IMR-90 (cell line): ENCODE data around the gene TAS2R14. TPM values are rescaled to one million over a fixed set of nuclear protein-coding genes. Genes with fewer than 3 reads are reported as not detected.

Experiments
- ATAC-seq: fragments of 200-7000 bp; cut with Tn5 transposase; 2 replicates; pipeline ENCODE4 v1.9.1; 2020; ENCODE audit warnings: low read depth, mild to moderate bottlenecking, moderate library complexity
- BruUV-seq: library from RNA; stranded (reverse); fragments of 400-500 nt; replicated peaks from 2 replicates; lab custom pipeline; 2021; lab: Mats Ljungman, UMichigan
- CTCF ChIA-PET: fragments of 300-600 bp; formaldehyde crosslinking; extraction: SDS; loops from one replicate; lab custom pipeline; 2021; ENCODE audit warnings: antibody characterized with exemption; lab: Yijun Ruan, JAX
- POLR2A ChIA-PET: fragments of 300-600 bp; sonication (Branson Sonifier 250); formaldehyde crosslinking; loops from one replicate; lab custom pipeline; 2022; ENCODE audit warnings: antibody characterized with exemption; ENCODE audit not compliant: unreplicated experiment; lab: Charles Lee
- DNase-seq: peaks from one replicate; pipeline ENCODE4 v3.0.0; 2013
- H2AFZ ChIP-seq: replicated peaks from 2 replicates; pipeline ENCODE3; 2013; ENCODE audit warnings: low read length, mild to moderate bottlenecking; ENCODE audit not compliant: poor library complexity
- H2AK5ac ChIP-seq: 2 replicates; pipeline ENCODE4 v1.6.1; 2013; ENCODE audit warnings: low read depth, low read length, inconsistent platforms
- H2AK9ac ChIP-seq: replicated peaks from 2 replicates; pipeline ENCODE3; 2013; ENCODE audit warnings: mild to moderate bottlenecking, low read depth, low read length, moderate library complexity; ENCODE audit not compliant: poor library complexity
- H2BK120ac ChIP-seq: 2 replicates; pipeline ENCODE4 v1.6.1; 2013; ENCODE audit warnings: low read depth, low read length, inconsistent platforms
- H2BK15ac ChIP-seq: 3 replicates; pipeline ENCODE4 v1.6.1; 2013; ENCODE audit warnings: low read depth, low read length, inconsistent platforms
- H2BK20ac ChIP-seq: 2 replicates; pipeline ENCODE4 v1.6.1; 2013; ENCODE audit warnings: low read depth, mild to moderate bottlenecking, inconsistent platforms, low read length, moderate library complexity
- H2BK5ac ChIP-seq: 2 replicates; pipeline ENCODE4 v1.6.1; 2013; ENCODE audit warnings: mild to moderate bottlenecking, low read depth, low read length, inconsistent platforms; ENCODE audit not compliant: poor library complexity, severe bottlenecking
- H3K14ac ChIP-seq: replicated peaks from 2 replicates; pipeline ENCODE4 v1.6.1; 2013; ENCODE audit warnings: low read depth, low read length, inconsistent platforms
- H3K18ac ChIP-seq: 2 replicates; pipeline ENCODE4 v1.6.1; 2013; ENCODE audit warnings: low read depth, low read length, control low read depth
- H3K23ac ChIP-seq: 2 replicates; pipeline ENCODE4 v1.6.1; 2013; ENCODE audit warnings: low read depth, low read length, inconsistent platforms
- H3K27ac ChIP-seq: 2 replicates; pipeline ENCODE4 v1.5.1; 2013; ENCODE audit warnings: mild to moderate bottlenecking, control low read depth, low read length; ENCODE audit not compliant: insufficient read depth
- H3K27me3 ChIP-seq: 2 replicates; pipeline ENCODE4 v1.6.1; 2013; ENCODE audit warnings: low read length; ENCODE audit not compliant: control insufficient read depth, insufficient read depth
- H3K36me3 ChIP-seq: 2 replicates; pipeline ENCODE4 v1.6.1; 2013; ENCODE audit warnings: low read length, mixed read lengths; ENCODE audit not compliant: control insufficient read depth, insufficient read depth
- H3K4ac ChIP-seq: 2 replicates; pipeline ENCODE4 v1.6.1; 2013; ENCODE audit warnings: low read depth, low read length, inconsistent platforms
- H3K4me1 ChIP-seq: 2 replicates; pipeline ENCODE4 v1.6.1; 2013; ENCODE audit warnings: low read length, mixed read lengths; ENCODE audit not compliant: control insufficient read depth, insufficient read depth
- H3K4me2 ChIP-seq: 2 replicates; pipeline ENCODE4 v1.6.1; 2013; ENCODE audit warnings: low read depth, mild to moderate bottlenecking, control low read depth, low read length, moderate library complexity
- H3K4me3 ChIP-seq: 2 replicates; pipeline ENCODE4 v1.5.1; 2013; ENCODE audit warnings: low read depth, mild to moderate bottlenecking, control low read depth, low read length, moderate library complexity; ENCODE audit not compliant: insufficient read depth
- H3K56ac ChIP-seq: 2 replicates; pipeline ENCODE4 v1.6.1; 2013; ENCODE audit warnings: low read length, inconsistent platforms; ENCODE audit not compliant: insufficient read depth; ENCODE audit errors: extremely low read depth
- H3K79me1 ChIP-seq, 2 experiments: 2 replicates each; pipeline ENCODE4 v1.6.1; 2013; ENCODE audit warnings: low read length in 2 of 2, inconsistent platforms in 1 of 2, low read depth in 1 of 2
- H3K9ac ChIP-seq: 2 replicates; pipeline ENCODE4 v1.6.1; 2013; ENCODE audit warnings: low read depth, low read length, control low read depth
- H3K9me1 ChIP-seq: 2 replicates; pipeline ENCODE4 v1.6.1; 2013; ENCODE audit warnings: low read length, inconsistent platforms; ENCODE audit not compliant: insufficient read depth
- H3K9me3 ChIP-seq: 2 replicates; pipeline ENCODE4 v1.6.1; 2013; ENCODE audit warnings: low read length; ENCODE audit not compliant: control insufficient read depth, insufficient read depth
- H4K20me1 ChIP-seq: 2 replicates; pipeline ENCODE4 v1.6.1; 2013; ENCODE audit warnings: low read length, inconsistent platforms; ENCODE audit not compliant: insufficient read depth
- H4K5ac ChIP-seq: 2 replicates; pipeline ENCODE4 v1.6.1; 2013; ENCODE audit warnings: mild to moderate bottlenecking, low read depth, low read length, control low read depth
- H4K8ac ChIP-seq, 2 experiments: 2 replicates each; pipeline ENCODE4 v1.6.1; 2013; ENCODE audit warnings: low read depth in 2 of 2, low read length in 2 of 2, control low read depth in 1 of 2, inconsistent platforms in 1 of 2
- H4K91ac ChIP-seq: 2 replicates; pipeline ENCODE4 v1.6.1; 2013; ENCODE audit warnings: low read depth, low read length, inconsistent platforms; ENCODE audit not compliant: insufficient read depth
- CEBPB ChIP-seq: IDR thresholded peaks from 2 replicates; pipeline ENCODE4 v1.6.1; 2012; ENCODE audit warnings: low read depth, low read length, improper control_type of control experiment
- CHD1 ChIP-seq: IDR thresholded peaks from 2 replicates; pipeline ENCODE4 v1.6.1; 2012; ENCODE audit warnings: low read depth, low read length, improper control_type of control experiment
- CTCF ChIP-seq: conservative IDR thresholded peaks from 2 replicates; pipeline ENCODE4 v1.5.1; 2012; ENCODE audit warnings: mild to moderate bottlenecking, low read depth, low read length, improper control_type of control experiment
- ELK1 ChIP-seq: fragments of 150-350 bp; IDR thresholded peaks from 2 replicates; pipeline ENCODE4 v1.6.1; 2016; ENCODE audit warnings: low read depth, mild to moderate bottlenecking, low read length, moderate library complexity, borderline replicate concordance
- MAZ ChIP-seq: IDR thresholded peaks from 2 replicates; pipeline ENCODE4 v1.6.1; 2012; ENCODE audit warnings: low read depth, mild to moderate bottlenecking, low read length, improper control_type of control experiment, moderate library complexity, borderline replicate concordance
- MXI1 ChIP-seq: IDR thresholded peaks from 2 replicates; pipeline ENCODE4 v1.6.1; 2012; ENCODE audit warnings: low read depth, mild to moderate bottlenecking, low read length, moderate library complexity, borderline replicate concordance
- NFE2L2 ChIP-seq: fragments of 150-350 bp; IDR thresholded peaks from 2 replicates; pipeline ENCODE4 v1.6.1; 2016; ENCODE audit warnings: low read depth, mild to moderate bottlenecking, low read length
- POLR2A ChIP-seq: IDR thresholded peaks from 2 replicates; pipeline ENCODE4 v1.6.1; 2012; ENCODE audit warnings: mild to moderate bottlenecking, low read depth, low read length
- RAD21 ChIP-seq: IDR thresholded peaks from 2 replicates; pipeline ENCODE4 v1.6.1; 2012; ENCODE audit warnings: low read length, improper control_type of control experiment
- RFX5 ChIP-seq: IDR thresholded peaks from 2 replicates; pipeline ENCODE4 v1.8.0; 2012; ENCODE audit warnings: low read depth, mild to moderate bottlenecking, low read length, moderate library complexity
- SMC3 ChIP-seq: fragments of 150-350 bp; IDR thresholded peaks from 2 replicates; pipeline ENCODE4 v1.6.1; 2016; ENCODE audit warnings: low read depth, mild to moderate bottlenecking, antibody characterized with exemption, low read length, moderate library complexity
- WGBS, 2 experiments: methylation state at CpG; one replicate each; pipeline versions ENCODE4 v1.1.5 to v1.1.7; 2013; ENCODE audit warnings: missing lambda C conversion rate in 2 of 2; ENCODE audit not compliant: insufficient read length in 1 of 2; ENCODE audit errors: extremely low coverage in 2 of 2; 5-methylcytosine and 5-hydroxymethylcytosine counted together
- dilution Hi-C: fragments of 300-500 bp; cut with HindIII; formaldehyde crosslinking; loops from one replicate; pipeline ENCODE4 v1.14.3; 2018; ENCODE audit warnings: low sequenced_read_pairs; ENCODE audit not compliant: unreplicated experiment
- in situ Hi-C: fragments of 300-500 bp; cut with MboI; formaldehyde crosslinking; loops from 3 replicates; pipeline ENCODE4 v1.14.3; 2019; ENCODE audit warnings: low sequenced_read_pairs, inconsistent platforms, mixed read lengths
- intact Hi-C: fragments of 100-400 bp; cut with micrococcal nuclease; formaldehyde crosslinking; loops from 2 replicates; pipeline ENCODE4 v1.10.0; 2022
- polyA plus RNA-seq, 3 experiments: library from polyadenylated mRNA; depleted of rRNA; stranded (reverse); fragments of >200 nt; gene quantifications; 2 replicates each; pipeline ENCODE4 v1.2.3, GENCODE V29; 2012; ENCODE audit warnings: low replicate concordance in 1 of 3
- total RNA-seq: library from RNA; depleted of rRNA; stranded (reverse); fragments of >200 nt; gene quantifications from 2 replicates; pipeline ENCODE4 v1.2.3, GENCODE V29; 2012

Gene TAS2R14
- total and polyA plus RNA-seq, 2 of the 4 experiments (the other 2 are of a cell fraction), result 1.6 to 2.0 TPM

DNA sequence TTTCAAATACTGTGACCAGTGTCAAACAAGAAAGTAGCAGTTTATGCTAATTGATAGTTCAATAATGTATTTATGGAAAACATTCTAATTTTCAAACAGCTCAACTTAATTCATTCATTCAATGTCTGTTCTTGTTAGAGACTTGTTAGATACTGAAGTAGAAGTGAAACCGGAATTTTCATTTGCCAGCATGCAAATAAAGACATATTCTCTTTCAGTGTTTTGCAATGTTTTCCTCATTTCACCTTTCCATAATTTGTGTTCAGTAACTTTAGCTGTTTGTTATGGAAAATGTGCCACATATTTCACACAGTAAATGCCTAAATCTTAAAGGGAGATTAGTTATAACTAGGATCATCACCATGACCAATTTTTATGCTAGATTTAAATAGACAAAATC lies 26.4 kb upstream of the TAS2R14 start:
- Histone ChIP-seq H3K14ac (no peak overlapping the region), H3K4me2 (no peak overlapping the region), H2AK9ac (no peak overlapping the region), H4K20me1 (no peaks in the 10 kb centered on the region), H2AFZ (no peak overlapping the region), H2BK5ac (no peak overlapping the region), H4K8ac (no peak overlapping the region), H3K79me1 (peaks cover 5 to 7% of the 10 kb centered on the region in 2 experiments; a peak in 3 of 4 replicates), H3K27me3 (no peaks in the 10 kb centered on the region), H2BK20ac (no peak overlapping the region), H4K5ac (no peak overlapping the region), H3K56ac (no peak overlapping the region), H3K4ac (no peak overlapping the region), H3K9me1 (peaks cover 4% of the 10 kb centered on the region; the same call in 1 of the 2 replicates), H3K9ac (no peak overlapping the region), H4K91ac (no peak overlapping the region), H3K27ac (no peak overlapping the region), H3K36me3 (no peaks in the 10 kb centered on the region), H2BK15ac (no peak overlapping the region), H3K23ac (no peak overlapping the region), H3K4me1 (peaks cover 6% of the 10 kb centered on the region), H3K18ac (no peak overlapping the region), H2AK5ac (no peak overlapping the region), H3K4me3 (no peak overlapping the region), H2BK120ac (no peak overlapping the region), H3K9me3 (no peaks in the 10 kb centered on the region)
- POLR2A ChIA-PET, result no interaction called here
- in situ Hi-C loops (no loop called here), dilution Hi-C loops (no loop called here), intact Hi-C loops (no loop called here)
- CTCF ChIA-PET, result interaction anchor here (0.5 kb wide), 1 partner anchor 1879 kb away, joined by 4 read pairs; no protein-coding TSS in a partner anchor
- no peak for TF ChIP-seq RAD21
- TF ChIP-seq CTCF, result no peak
- TF ChIP-seq MXI1, result no peak
- TF ChIP-seq NFE2L2, result no peak
- no peak for TF ChIP-seq MAZ
- no peak for TF ChIP-seq POLR2A
- TF ChIP-seq SMC3, result no peak
- no peak for TF ChIP-seq ELK1
- TF ChIP-seq CEBPB, result no peak
- no peak for TF ChIP-seq CHD1
- TF ChIP-seq RFX5, result no peak
- no peak for DNase-seq
- ATAC-seq, result no peak
- WGBS, 2 experiments, result no CpG with 5 or more reads among the region's 1 CpG
- no TSS peak for BruUV-seq
